SK-N-MC (cell line): ENCODE data around the gene CFAP46.

ENCODE experiments used
- EZH2 ChIP-seq: fragments of 200-600 bp; sonication (generic); IDR thresholded peaks from one replicate; pipeline ENCODE4 v1.6.1; 2017; ENCODE audit warnings: antibody characterized with exemption
- FOXP2 ChIP-seq: optimal IDR thresholded peaks from 2 replicates; pipeline ENCODE3; 2011; ENCODE audit warnings: mild to moderate bottlenecking, moderate library complexity; ENCODE audit not compliant: insufficient read depth; ENCODE audit errors: extremely low read length, control extremely low read depth
- POLR2AphosphoS5 ChIP-seq: IDR thresholded peaks from 2 replicates; pipeline ENCODE4 v1.6.1; 2012; ENCODE audit warnings: mild to moderate bottlenecking, low read depth, low read length, borderline replicate concordance

DNA sequence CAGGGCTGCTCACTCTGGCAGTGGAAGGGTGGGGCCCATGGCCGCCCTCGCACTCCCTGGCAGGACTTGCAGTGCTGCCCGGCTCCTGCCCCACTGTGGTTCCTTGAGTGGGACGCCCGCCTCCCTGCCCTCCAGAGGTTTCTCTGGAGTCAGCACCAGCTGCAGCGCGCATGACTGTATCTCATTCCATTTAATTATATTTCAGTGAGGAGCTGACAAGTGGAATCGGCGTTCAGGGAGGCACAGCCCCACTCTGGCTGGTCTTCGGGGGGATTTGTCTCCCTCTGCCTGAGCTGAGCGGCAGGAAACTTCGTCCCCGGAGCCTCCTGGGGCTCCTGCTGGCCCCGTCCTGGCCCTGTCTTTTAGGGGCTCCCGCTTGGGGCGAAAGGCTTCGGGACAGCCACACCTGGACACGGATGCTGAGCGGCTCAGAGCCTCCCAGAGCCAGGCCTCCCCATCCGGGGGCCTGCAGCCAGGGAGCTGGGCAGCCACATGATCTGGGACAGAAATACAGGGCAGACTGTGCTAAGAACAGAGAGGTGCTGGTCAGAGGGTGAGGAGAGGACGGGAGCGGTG, 81.2 kb downstream of the CFAP46 start:
- TF ChIP-seq POLR2AphosphoS5: no peak
- no peak for TF ChIP-seq FOXP2
- TF ChIP-seq EZH2: no peak
